Body of pancreas (tissue), 4 donors: Measurements from ENCODE around the gene SNX24. TPM values are rescaled to one million over a fixed set of nuclear protein-coding genes. Genes with fewer than 3 reads are reported as not detected.

Experiments
- ATAC-seq: fragments of 150-250 bp; one replicate; pipeline ENCODE4 v1.9.1; 2016
- DNase-seq, 4 donors: peaks; one replicate each; pipeline ENCODE4 v3.0.0-alpha.2; 2019
- H3K27ac ChIP-seq, 4 donors: fragments of 200-600 bp; sonication (generic); 1 replicate in 3 of 4; 2 replicates in 1 of 4; pipeline versions ENCODE4 v1.5.1 to v1.6.1; 2016 to 2019; ENCODE audit warnings: mild to moderate bottlenecking in 1 of 4, mixed read lengths in 1 of 4, moderate library complexity in 1 of 4
- H3K27me3 ChIP-seq, 2 donors: fragments of 200-600 bp; sonication (generic); one replicate each; pipeline ENCODE4 v1.6.0; 2016; ENCODE audit warnings: mild to moderate bottlenecking in 1 of 2
- H3K36me3 ChIP-seq, 2 donors: fragments of 200-600 bp; sonication (generic); replicated peaks in 1 of 2; 2 replicates each; pipeline ENCODE4 v1.5.1; 2016; ENCODE audit warnings: low read depth in 2 of 2; ENCODE audit not compliant: insufficient read depth in 1 of 2
- H3K4me1 ChIP-seq: fragments of 200-600 bp; sonication (generic); one replicate; pipeline ENCODE4 v1.6.0; 2016
- H3K4me3 ChIP-seq, 2 donors: fragments of 200-600 bp; sonication (generic); 1 replicate in 1 of 2; 2 replicates in 1 of 2; pipeline ENCODE4 v1.5.1; 2016 to 2019
- H3K9me3 ChIP-seq, 3 donors: fragments of 200-600 bp; sonication (generic); 1 replicate in 2 of 3; 2 replicates in 1 of 3; pipeline ENCODE4 v1.5.1; 2016
- CTCF ChIP-seq, 7 experiments: fragments of 450-650 bp in 4 of 7; fragments of 200-600 bp in 3 of 7; sonication (generic) in 3 of 7; IDR thresholded peaks; one replicate each; pipeline ENCODE4 v1.5.1; 2016 to 2019; ENCODE audit warnings: antibody characterized with exemption in 7 of 7
- POLR2A ChIP-seq, 3 donors: fragments of 450-650 bp; IDR thresholded peaks; one replicate each; pipeline ENCODE4 v1.6.1; 2016; ENCODE audit warnings: antibody characterized with exemption in 3 of 3, mild to moderate bottlenecking in 2 of 3
- WGBS, 2 donors: methylation state at CpG; one replicate each; pipeline ENCODE4 v1.1.5; 2017; 5-methylcytosine and 5-hydroxymethylcytosine counted together
- intact Hi-C: fragments of 100-400 bp; cut with DNase I; formaldehyde crosslinking; loops from one replicate; pipeline ENCODE4 v1.15.1; 2023
- total RNA-seq, 2 donors: library from RNA; depleted of rRNA; stranded (reverse); fragments of >200 nt; gene quantifications; one replicate each; pipeline ENCODE4 v1.1.0, GENCODE V29; 2016

The SNX24 gene
- total RNA-seq, 2 donors from 2014 or later: 6.7 to 19.1 TPM

GRCh38 chr5:122997294-122997693 lies 151.9 kb downstream of the SNX24 start:
- intact Hi-C loops: no loop called here
- 66 to 79% methylated on average over 7 of the region's 7 CpGs for WGBS, 2 donors

GRCh38 chr5:122999947-123000563 lies 154.6 kb downstream of the SNX24 start:
- H3K36me3 ChIP-seq: no peaks in the 10 kb centered on the region
- H3K27me3 ChIP-seq: no peaks in the 10 kb centered on the region
- intact Hi-C loops: loop anchor here (10.0 kb wide), 1 partner anchor 95 kb away; no protein-coding TSS in a partner anchor
- no peaks in the 10 kb centered on the region for H3K4me1 ChIP-seq
- peak; percentile 73 to 85 (median 80) for DNase-seq
- TF ChIP-seq POLR2A (IDR thresholded peaks at IDR 0.05): no peak
- TF ChIP-seq CTCF (IDR thresholded peaks at IDR 0.05): peak; percentile 59 to 95 (median 88)
- H3K27ac ChIP-seq: no peak overlapping the region
- H3K4me3 ChIP-seq: no peak overlapping the region
- ATAC-seq: peak; percentile 72
- no peaks in the 10 kb centered on the region for H3K9me3 ChIP-seq
- WGBS, 2 donors: 36 to 47% methylated on average over 10 of the region's 10 CpGs

More at GRCh38 chr5:122997294-122997693, 151.9 kb downstream of the SNX24 start:
- DNase-seq: no peak
- H3K4me1 ChIP-seq: no peaks in the 10 kb centered on the region
- H3K27me3 ChIP-seq: no peaks in the 10 kb centered on the region
- H3K27ac ChIP-seq: no peak overlapping the region
- ATAC-seq: no peak
- no peak overlapping the region for H3K4me3 ChIP-seq
- H3K36me3 ChIP-seq: no peaks in the 10 kb centered on the region
- no peaks in the 10 kb centered on the region for H3K9me3 ChIP-seq
- TF ChIP-seq CTCF (IDR thresholded peaks at IDR 0.05) (no peak), POLR2A (IDR thresholded peaks at IDR 0.05) (no peak)

- TF ChIP-seq CTCF (IDR thresholded peaks at IDR 0.05): no peak
- no peak for TF ChIP-seq POLR2A (IDR thresholded peaks at IDR 0.05)
- H3K4me1 ChIP-seq: no peaks in the 10 kb centered on the region
- H3K9me3 ChIP-seq: no peaks in the 10 kb centered on the region
- DNase-seq (no peak), ATAC-seq (no peak)
- no peak overlapping the region for H3K27ac ChIP-seq
- H3K36me3 ChIP-seq: no peaks in the 10 kb centered on the region
- no peak overlapping the region for H3K4me3 ChIP-seq
- intact Hi-C loops: loop anchor here (10.0 kb wide), 1 partner anchor 96 kb away; no protein-coding TSS in a partner anchor
- WGBS, 2 donors: 90 to 97% methylated on average over 1 of the region's 1 CpG
- no peaks in the 10 kb centered on the region for H3K27me3 ChIP-seq
These were observed 155.3 kb downstream of the SNX24 start for GRCh38 chr5:123000731-123001130.

- no peak for DNase-seq
- H3K9me3 ChIP-seq: no peaks in the 10 kb centered on the region
- TF ChIP-seq CTCF (IDR thresholded peaks at IDR 0.05) (no peak), POLR2A (IDR thresholded peaks at IDR 0.05) (no peak)
- H3K4me3 ChIP-seq: no peak overlapping the region
- H3K27me3 ChIP-seq: no peaks in the 10 kb centered on the region
- H3K27ac ChIP-seq: no peak overlapping the region
- H3K36me3 ChIP-seq: no peaks in the 10 kb centered on the region
- no peaks in the 10 kb centered on the region for H3K4me1 ChIP-seq
- intact Hi-C loops: loop anchor here (10.0 kb wide), 1 partner anchor 97 kb away; no protein-coding TSS in a partner anchor
- 76 to 81% methylated on average over 7 of the region's 7 CpGs for WGBS, 2 donors
- ATAC-seq: no peak
These were observed 156.4 kb downstream of the SNX24 start for GRCh38 chr5:123001808-123002207.

- H3K9me3 ChIP-seq: no peaks in the 10 kb centered on the region
- no peak for ATAC-seq
- H3K4me1 ChIP-seq: no peaks in the 10 kb centered on the region
- TF ChIP-seq POLR2A (IDR thresholded peaks at IDR 0.05) (no peak), CTCF (IDR thresholded peaks at IDR 0.05) (no peak)
- DNase-seq: no peak
- H3K36me3 ChIP-seq: no peaks in the 10 kb centered on the region
- no peaks in the 10 kb centered on the region for H3K27me3 ChIP-seq
- no peak overlapping the region for H3K27ac ChIP-seq
- WGBS, 2 donors: 87 to 93% methylated on average over 6 of the region's 6 CpGs
- intact Hi-C loops: loop anchor here (10.0 kb wide), 1 partner anchor 102 kb away; no protein-coding TSS in a partner anchor
- no peak overlapping the region for H3K4me3 ChIP-seq
These were observed 161.8 kb downstream of the SNX24 start for GRCh38 chr5:123007182-123007581.
